Liver (tissue), 3 donors: ENCODE measurements around the gene ACE2.

Source experiments
- FOXA1 ChIP-seq: IDR thresholded peaks from 2 replicates; pipeline ENCODE4 v1.6.1; 2016; ENCODE audit warnings: antibody characterized with exemption
- GABPA ChIP-seq, 2 donors: IDR thresholded peaks in 1 of 2; conservative IDR thresholded peaks in 1 of 2; 2 replicates each; pipeline ENCODE4 v1.6.1; 2016; ENCODE audit warnings: antibody characterized with exemption in 2 of 2, mild to moderate bottlenecking in 1 of 2, moderate library complexity in 1 of 2
- HNF4G ChIP-seq: IDR thresholded peaks from 2 replicates; pipeline ENCODE4 v1.6.1; 2016; ENCODE audit warnings: antibody characterized with exemption
- JUND ChIP-seq, 2 donors: IDR thresholded peaks; 2 replicates each; pipeline ENCODE4 v1.6.1; 2016; ENCODE audit warnings: antibody characterized with exemption in 2 of 2
- RAD21 ChIP-seq, 2 donors: IDR thresholded peaks; 2 replicates each; pipeline ENCODE4 v1.6.1; 2016; ENCODE audit warnings: antibody characterized with exemption in 2 of 2, mild to moderate bottlenecking in 2 of 2
- RXRA ChIP-seq, 2 donors: IDR thresholded peaks; 2 replicates each; pipeline ENCODE4 v1.6.1; 2017 to 2018; ENCODE audit warnings: antibody characterized with exemption in 2 of 2, mild to moderate bottlenecking in 1 of 2
- SP1 ChIP-seq: IDR thresholded peaks from 2 replicates; pipeline ENCODE4 v1.6.1; 2018; ENCODE audit warnings: antibody characterized with exemption, mild to moderate bottlenecking
- TAF1 ChIP-seq: conservative IDR thresholded peaks from 2 replicates; pipeline ENCODE4 v1.6.1; 2016; ENCODE audit warnings: antibody characterized with exemption, mild to moderate bottlenecking
- YY1 ChIP-seq: IDR thresholded peaks from 2 replicates; pipeline ENCODE4 v1.6.1; 2016; ENCODE audit warnings: antibody characterized with exemption, mild to moderate bottlenecking
- TF ChIP-seq, protein P1 (sequence below): IDR thresholded peaks from 2 replicates; pipeline ENCODE4 v1.6.1; 2016; ENCODE audit warnings: antibody characterized with exemption, mild to moderate bottlenecking
- TF ChIP-seq, protein P2 (sequence below): fragments of 150-350 bp; IDR thresholded peaks from 2 replicates; pipeline ENCODE4 v1.5.1; 2017; ENCODE audit warnings: improper control_type of control experiment, low read depth, low read length; ENCODE audit not compliant: missing input control
- TF ChIP-seq, protein P3 (sequence below): IDR thresholded peaks from 2 replicates; pipeline ENCODE4 v1.6.1; 2016; ENCODE audit warnings: antibody characterized with exemption
- TF ChIP-seq, protein P4 (sequence below): IDR thresholded peaks from 2 replicates; pipeline ENCODE4 v1.6.1; 2016; ENCODE audit warnings: antibody characterized with exemption
- TF ChIP-seq, protein P5 (sequence below): IDR thresholded peaks from 2 replicates; pipeline ENCODE4 v1.6.1; 2016; ENCODE audit warnings: antibody characterized with exemption
- donor health status: healthy.
- donor health status: healthy.

DNA sequence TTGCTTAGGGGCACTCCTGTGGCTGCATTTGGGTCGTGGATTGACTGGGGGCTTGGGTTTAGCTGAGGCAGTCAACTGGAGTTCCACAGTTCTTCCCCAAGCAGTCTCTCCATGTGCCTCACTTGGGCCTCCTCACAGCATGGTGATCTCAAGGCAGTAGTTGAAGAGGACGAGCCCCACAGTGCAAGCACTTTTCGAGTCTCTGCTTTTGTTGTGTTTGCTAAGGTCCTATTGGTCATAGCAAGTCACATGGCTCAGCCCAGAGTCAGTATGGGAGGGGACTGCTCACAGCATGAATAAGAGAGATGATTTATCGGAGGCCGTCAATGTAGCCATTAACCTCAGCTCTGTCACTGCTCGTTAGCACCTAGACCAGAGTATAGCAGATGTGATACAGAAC lies 70.4 kb downstream of the ACE2 start:
- TF ChIP-seq, protein P1, sequence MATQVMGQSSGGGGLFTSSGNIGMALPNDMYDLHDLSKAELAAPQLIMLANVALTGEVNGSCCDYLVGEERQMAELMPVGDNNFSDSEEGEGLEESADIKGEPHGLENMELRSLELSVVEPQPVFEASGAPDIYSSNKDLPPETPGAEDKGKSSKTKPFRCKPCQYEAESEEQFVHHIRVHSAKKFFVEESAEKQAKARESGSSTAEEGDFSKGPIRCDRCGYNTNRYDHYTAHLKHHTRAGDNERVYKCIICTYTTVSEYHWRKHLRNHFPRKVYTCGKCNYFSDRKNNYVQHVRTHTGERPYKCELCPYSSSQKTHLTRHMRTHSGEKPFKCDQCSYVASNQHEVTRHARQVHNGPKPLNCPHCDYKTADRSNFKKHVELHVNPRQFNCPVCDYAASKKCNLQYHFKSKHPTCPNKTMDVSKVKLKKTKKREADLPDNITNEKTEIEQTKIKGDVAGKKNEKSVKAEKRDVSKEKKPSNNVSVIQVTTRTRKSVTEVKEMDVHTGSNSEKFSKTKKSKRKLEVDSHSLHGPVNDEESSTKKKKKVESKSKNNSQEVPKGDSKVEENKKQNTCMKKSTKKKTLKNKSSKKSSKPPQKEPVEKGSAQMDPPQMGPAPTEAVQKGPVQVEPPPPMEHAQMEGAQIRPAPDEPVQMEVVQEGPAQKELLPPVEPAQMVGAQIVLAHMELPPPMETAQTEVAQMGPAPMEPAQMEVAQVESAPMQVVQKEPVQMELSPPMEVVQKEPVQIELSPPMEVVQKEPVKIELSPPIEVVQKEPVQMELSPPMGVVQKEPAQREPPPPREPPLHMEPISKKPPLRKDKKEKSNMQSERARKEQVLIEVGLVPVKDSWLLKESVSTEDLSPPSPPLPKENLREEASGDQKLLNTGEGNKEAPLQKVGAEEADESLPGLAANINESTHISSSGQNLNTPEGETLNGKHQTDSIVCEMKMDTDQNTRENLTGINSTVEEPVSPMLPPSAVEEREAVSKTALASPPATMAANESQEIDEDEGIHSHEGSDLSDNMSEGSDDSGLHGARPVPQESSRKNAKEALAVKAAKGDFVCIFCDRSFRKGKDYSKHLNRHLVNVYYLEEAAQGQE: no peak
- TF ChIP-seq, protein P2, sequence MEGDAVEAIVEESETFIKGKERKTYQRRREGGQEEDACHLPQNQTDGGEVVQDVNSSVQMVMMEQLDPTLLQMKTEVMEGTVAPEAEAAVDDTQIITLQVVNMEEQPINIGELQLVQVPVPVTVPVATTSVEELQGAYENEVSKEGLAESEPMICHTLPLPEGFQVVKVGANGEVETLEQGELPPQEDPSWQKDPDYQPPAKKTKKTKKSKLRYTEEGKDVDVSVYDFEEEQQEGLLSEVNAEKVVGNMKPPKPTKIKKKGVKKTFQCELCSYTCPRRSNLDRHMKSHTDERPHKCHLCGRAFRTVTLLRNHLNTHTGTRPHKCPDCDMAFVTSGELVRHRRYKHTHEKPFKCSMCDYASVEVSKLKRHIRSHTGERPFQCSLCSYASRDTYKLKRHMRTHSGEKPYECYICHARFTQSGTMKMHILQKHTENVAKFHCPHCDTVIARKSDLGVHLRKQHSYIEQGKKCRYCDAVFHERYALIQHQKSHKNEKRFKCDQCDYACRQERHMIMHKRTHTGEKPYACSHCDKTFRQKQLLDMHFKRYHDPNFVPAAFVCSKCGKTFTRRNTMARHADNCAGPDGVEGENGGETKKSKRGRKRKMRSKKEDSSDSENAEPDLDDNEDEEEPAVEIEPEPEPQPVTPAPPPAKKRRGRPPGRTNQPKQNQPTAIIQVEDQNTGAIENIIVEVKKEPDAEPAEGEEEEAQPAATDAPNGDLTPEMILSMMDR: no peak
- TF ChIP-seq, protein P3, sequence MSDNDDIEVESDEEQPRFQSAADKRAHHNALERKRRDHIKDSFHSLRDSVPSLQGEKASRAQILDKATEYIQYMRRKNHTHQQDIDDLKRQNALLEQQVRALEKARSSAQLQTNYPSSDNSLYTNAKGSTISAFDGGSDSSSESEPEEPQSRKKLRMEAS: no peak
- TF ChIP-seq RAD21 (IDR thresholded peaks at IDR 0.05) (no peak), YY1 (no peak), SP1 (no peak), GABPA (IDR thresholded peaks at IDR 0.05 in 1 of 2, conservative IDR thresholded peaks at IDR 0.05 in 1 of 2) (no peak), TAF1 (no peak), RXRA (IDR thresholded peaks at IDR 0.05) (no peak), JUND (IDR thresholded peaks at IDR 0.05) (no peak), FOXA1 (no peak), HNF4G (no peak)
- TF ChIP-seq, protein P4, sequence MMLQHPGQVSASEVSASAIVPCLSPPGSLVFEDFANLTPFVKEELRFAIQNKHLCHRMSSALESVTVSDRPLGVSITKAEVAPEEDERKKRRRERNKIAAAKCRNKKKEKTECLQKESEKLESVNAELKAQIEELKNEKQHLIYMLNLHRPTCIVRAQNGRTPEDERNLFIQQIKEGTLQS: no peak
- TF ChIP-seq, protein P5, sequence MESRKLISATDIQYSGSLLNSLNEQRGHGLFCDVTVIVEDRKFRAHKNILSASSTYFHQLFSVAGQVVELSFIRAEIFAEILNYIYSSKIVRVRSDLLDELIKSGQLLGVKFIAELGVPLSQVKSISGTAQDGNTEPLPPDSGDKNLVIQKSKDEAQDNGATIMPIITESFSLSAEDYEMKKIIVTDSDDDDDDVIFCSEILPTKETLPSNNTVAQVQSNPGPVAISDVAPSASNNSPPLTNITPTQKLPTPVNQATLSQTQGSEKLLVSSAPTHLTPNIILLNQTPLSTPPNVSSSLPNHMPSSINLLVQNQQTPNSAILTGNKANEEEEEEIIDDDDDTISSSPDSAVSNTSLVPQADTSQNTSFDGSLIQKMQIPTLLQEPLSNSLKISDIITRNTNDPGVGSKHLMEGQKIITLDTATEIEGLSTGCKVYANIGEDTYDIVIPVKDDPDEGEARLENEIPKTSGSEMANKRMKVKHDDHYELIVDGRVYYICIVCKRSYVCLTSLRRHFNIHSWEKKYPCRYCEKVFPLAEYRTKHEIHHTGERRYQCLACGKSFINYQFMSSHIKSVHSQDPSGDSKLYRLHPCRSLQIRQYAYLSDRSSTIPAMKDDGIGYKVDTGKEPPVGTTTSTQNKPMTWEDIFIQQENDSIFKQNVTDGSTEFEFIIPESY: no peak
